Activated CD8-positive, alpha-beta memory T cell treated with anti-CD3 and anti-CD28 coated beads, Interleukin-2, amount 50 U/mL, for 24 hours (primary cell): ENCODE measurements around the gene CHMP4B.
"Not testable (repeated sequence)": the region's sequence is repeated elsewhere in the genome, so short reads cannot be mapped to it uniquely, and the experiment has no call there.

Experiments used
- DNase-seq: peaks from one replicate; pipeline ENCODE4 v3.0.0-alpha.2; 2020; ENCODE audit errors: extremely low read depth

Gene CHMP4B

GRCh38 chr20:33789858-33790182 lies 21.3 kb upstream of the CHMP4B start:
- DNase-seq: no peak

- no peak for DNase-seq
Measured at GRCh38 chr20:33790566-33790965, 20.6 kb upstream of the CHMP4B start.

- DNase-seq: no peak
Measured at GRCh38 chr20:33791021-33791420, 20.1 kb upstream of the CHMP4B start.

- no peak for DNase-seq
Measured at GRCh38 chr20:33791540-33791939, 19.6 kb upstream of the CHMP4B start.

GRCh38 chr20:33791959-33792597 lies 19.1 kb upstream of the CHMP4B start:
- no peak for DNase-seq

- DNase-seq: not testable (repeated sequence)
Measured at GRCh38 chr20:33792598-33792989, 18.6 kb upstream of the CHMP4B start.

GRCh38 chr20:33793011-33793931 lies 17.9 kb upstream of the CHMP4B start:
- no peak for DNase-seq

- no peak for DNase-seq
Measured at GRCh38 chr20:33796263-33796906, 14.8 kb upstream of the CHMP4B start.

- DNase-seq: no peak
Measured at GRCh38 chr20:33796907-33797544, 14.1 kb upstream of the CHMP4B start.

- no peak for DNase-seq
Measured at GRCh38 chr20:33798444-33798843, 12.7 kb upstream of the CHMP4B start.

- DNase-seq: no peak
Measured at GRCh38 chr20:33803921-33804337, 7.2 kb upstream of the CHMP4B start.

GRCh38 chr20:33808388-33808787 lies 2.8 kb upstream of the CHMP4B start:
- no peak for DNase-seq

- DNase-seq: no peak
Measured at GRCh38 chr20:33810259-33810658, 889 bp upstream of the CHMP4B start.

- no peak for DNase-seq
Measured at GRCh38 chr20:33811776-33812151, 616 bp downstream of the CHMP4B start.

- DNase-seq: no peak
Measured at GRCh38 chr20:33812152-33812849, 1.2 kb downstream of the CHMP4B start.

- DNase-seq: no peak
Measured at GRCh38 chr20:33812908-33813462, 1.8 kb downstream of the CHMP4B start.

GRCh38 chr20:33814238-33814712 lies 3.1 kb downstream of the CHMP4B start:
- DNase-seq: no peak

- no peak for DNase-seq
Measured at GRCh38 chr20:33815671-33816070, 4.5 kb downstream of the CHMP4B start.

- no peak for DNase-seq
Measured at GRCh38 chr20:33816191-33816590, 5.0 kb downstream of the CHMP4B start.

- no peak for DNase-seq
Measured at GRCh38 chr20:33817411-33817810, 6.3 kb downstream of the CHMP4B start.

- no peak for DNase-seq
Measured at GRCh38 chr20:33819456-33819855, 8.3 kb downstream of the CHMP4B start.
